SKM-1 (cell line): Measurements from ENCODE around the gene ITPR3.

ENCODE experiments used
- DNase-seq: peaks from one replicate; lab custom pipeline; 2025; ENCODE audit not compliant: unreplicated experiment; lab: John Stamatoyannopoulos, UW

ITPR3 gene

GRCh38 chr6:33664506-33665057, 43.5 kb downstream of the ITPR3 start:
- no peak for DNase-seq

DNA sequence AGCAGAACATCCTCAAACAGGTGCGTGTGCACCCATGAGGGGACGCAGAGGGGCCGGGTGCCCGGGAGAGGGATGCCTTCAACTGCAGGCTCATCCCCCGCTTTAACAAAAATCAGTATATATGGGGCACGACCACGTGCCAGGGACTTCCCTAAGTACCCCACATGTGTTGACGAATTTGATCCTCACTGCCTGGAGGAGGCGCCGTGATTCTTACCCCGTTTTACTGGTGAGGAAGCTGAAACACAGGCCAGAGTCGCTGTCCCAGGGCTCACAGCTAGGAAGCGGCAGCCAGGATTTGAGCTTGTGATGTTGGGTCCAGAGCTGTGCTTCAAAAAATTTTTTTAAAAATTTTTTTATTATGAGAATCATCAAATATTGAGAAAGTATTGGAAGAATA, 44.8 kb downstream of the ITPR3 start:
- DNase-seq, result no peak

DNA sequence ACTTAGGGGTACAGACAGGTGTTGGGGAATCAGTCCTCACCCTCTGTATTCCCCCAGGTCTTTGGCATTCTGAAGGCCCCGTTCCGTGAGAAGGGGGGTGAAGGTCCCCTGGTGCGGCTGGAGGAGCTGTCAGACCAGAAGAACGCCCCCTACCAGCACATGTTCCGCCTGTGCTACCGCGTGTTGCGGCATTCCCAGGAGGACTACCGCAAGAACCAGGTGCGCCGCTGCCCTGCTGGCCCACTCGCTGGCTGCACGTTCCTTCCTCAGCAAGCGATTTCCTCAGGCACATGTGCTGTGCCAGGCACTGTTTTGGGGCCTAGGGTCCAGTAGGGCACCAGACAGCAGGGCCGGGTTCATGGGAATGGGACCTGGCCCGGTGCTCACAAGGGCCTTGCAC, 46.0 kb downstream of the ITPR3 start:
- DNase-seq, result no peak

- DNase-seq, result no peak
These were observed 46.7 kb downstream of the ITPR3 start for GRCh38 chr6:33667776-33668175.

DNA sequence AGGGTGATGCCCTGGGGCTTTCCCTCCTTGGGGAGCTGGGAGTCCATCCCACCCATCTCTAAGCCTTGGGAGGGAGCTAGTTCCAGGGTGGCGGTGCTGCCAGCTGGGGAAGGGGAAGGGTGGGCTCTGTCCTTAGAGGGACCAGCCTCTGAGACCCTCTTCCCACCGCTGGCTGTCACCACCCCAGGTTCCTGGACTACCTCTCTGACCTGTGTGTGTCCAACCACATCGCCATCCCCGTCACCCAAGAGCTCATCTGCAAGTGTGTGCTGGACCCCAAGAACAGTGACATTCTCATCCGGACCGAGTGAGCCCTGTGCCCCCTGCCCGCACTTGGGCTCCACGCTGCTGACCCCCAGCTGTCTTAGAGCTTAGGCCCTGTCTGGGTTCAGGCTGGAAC, 47.2 kb downstream of the ITPR3 start:
- no peak for DNase-seq

DNA sequence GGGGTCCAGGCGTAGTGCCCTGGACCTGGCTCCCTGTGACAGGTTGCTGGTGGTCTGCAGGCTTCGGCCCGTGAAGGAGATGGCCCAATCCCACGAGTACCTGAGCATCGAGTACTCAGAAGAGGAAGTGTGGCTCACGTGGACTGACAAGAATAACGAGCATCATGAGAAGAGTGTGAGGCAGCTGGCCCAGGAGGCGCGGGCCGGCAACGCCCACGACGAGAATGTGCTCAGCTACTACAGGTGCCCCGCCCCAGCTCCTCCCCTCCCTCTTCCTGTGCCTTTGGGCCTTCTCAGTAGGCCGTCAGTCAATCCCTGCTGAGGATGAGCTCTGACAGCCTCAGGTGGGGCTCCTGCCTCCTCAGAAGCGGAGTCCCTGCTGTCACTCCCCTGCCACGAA, 47.8 kb downstream of the ITPR3 start:
- no peak for DNase-seq

DNA sequence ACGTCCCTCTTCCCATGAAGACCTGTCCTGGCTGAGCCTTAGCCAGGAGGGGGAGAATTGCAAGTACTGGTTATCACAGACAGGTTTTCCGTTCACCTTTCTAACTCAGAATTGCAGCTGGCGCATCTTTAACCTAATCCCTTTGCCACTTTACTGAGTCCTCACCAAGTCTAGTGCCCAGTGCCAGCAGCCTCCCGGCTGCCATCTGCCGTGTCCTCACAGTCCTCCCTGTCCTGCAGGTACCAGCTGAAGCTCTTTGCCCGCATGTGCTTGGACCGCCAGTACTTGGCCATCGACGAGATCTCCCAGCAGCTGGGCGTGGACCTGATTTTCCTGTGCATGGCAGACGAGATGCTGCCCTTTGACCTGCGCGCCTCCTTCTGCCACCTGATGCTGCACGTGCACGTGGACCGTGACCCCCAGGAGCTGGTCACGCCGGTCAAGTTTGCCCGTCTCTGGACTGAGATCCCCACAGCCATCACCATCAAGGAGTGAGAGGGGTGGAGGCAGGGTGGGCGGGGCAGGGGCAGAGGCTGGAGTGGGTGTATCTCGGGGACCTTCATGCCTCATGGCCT, 49.1 kb downstream of the ITPR3 start:
- DNase-seq, result no peak

DNA sequence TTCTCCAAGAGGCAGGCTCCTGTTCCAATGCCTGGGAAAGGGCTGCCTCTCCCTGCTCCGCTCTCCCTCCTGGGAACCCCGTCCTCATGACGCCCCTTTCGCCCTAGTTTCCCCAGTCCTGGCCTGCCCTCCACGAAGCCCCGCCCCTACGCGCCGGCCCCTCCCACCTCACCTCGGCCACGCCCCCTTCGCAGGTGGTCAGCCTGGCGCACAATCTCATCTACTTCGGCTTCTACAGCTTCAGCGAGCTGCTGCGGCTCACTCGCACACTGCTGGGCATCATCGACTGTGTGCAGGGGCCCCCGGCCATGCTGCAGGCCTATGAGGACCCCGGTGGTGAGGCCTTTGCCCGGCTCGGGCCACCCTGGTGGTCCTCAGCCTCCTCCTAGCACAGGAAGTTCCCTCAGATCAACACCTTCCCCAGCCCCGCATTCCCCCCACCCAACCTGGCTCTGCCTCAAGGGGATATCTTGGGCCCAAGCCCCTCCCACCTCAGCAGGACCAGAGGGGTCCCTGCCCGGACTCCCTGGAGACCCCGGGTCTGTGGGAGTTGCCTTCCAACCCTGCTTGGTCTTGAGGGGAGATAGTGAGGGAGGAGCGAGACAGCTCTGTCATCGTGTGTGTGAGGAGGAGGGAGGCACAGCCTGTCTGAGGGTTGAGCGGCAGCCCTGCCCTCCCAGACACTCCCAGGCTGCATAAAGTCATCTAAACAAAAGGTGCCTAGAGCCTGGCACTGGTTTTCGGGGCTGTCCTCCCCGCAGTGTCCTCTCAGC, 50.0 kb downstream of the ITPR3 start:
- DNase-seq, result no peak

DNA sequence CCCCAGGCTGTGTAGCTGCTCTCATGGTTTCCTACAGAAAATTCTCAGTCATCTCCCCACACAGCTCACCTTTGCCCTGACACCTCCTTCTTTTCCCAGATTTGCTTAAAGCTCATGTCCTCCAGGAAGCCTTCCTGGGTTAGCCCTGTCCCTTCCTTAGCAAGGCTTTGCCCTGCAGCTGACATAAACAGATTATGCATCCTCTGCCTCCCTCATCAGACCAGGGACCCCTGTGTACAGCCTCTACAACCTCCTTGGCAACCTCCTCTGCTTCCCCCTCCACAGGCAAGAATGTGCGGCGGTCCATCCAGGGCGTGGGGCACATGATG, 50.6 kb downstream of the ITPR3 start:
- no peak for DNase-seq

GRCh38 chr6:33672808-33673207, 51.7 kb downstream of the ITPR3 start:
- DNase-seq, result no peak

GRCh38 chr6:33673851-33674250, 52.7 kb downstream of the ITPR3 start:
- DNase-seq, result no peak

- DNase-seq, result no peak
These were observed 54.8 kb downstream of the ITPR3 start for GRCh38 chr6:33675968-33676367.

DNA sequence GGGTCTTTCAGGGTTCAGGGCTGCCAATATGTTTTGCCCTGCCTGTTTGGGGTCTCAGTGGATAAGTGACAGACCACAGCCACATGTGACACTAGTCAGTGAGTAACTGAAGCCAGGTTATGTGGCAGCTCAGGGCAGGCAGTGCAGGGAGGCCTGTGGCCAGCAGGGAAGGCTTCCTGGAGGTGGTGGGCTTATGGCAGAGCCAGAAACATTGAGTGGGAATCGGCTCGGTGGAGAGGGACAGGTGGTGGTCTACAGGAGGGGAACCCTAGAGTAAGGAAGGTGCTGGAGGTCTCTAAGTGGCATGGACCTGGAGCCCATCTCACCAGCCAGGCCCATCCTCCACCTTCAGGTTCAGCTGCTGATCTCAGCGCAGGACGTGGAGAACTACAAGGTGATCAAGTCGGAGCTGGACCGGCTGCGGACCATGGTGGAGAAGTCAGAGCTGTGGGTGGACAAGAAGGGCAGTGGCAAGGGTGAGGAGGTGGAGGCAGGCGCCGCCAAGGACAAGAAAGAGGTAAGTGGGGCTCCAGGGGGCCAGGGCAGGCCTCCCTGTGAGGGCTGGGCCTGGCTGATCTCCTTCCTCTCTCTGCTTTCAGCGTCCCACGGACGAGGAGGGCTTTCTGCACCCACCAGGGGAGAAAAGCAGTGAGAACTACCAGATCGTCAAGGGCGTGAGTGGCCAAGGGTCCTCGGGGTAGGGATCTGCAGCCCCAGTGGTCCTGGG, 55.5 kb downstream of the ITPR3 start:
- no peak for DNase-seq

DNA sequence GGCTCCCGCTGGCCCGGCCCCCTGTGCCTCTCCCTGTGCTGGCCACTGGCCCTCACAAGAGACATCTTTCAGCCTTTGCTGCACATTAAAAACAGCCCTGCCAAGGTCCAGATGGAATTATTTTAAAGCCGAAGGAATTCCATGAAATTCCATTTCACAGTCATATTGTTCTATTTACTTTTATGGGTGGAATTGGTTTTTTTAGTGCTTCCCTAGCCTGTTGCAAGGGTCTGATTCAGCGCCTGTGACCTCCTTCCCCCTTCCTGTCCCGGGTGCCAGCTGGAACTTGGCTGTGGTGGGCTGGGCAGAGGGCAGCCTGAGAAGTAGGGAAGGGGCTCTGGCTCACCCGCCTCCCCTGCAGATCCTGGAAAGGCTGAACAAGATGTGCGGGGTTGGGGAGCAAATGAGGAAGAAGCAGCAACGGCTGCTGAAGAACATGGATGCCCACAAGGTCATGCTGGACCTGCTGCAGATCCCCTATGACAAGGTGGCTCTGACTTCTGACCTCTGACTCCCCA, 56.1 kb downstream of the ITPR3 start:
- DNase-seq, result no peak

DNA sequence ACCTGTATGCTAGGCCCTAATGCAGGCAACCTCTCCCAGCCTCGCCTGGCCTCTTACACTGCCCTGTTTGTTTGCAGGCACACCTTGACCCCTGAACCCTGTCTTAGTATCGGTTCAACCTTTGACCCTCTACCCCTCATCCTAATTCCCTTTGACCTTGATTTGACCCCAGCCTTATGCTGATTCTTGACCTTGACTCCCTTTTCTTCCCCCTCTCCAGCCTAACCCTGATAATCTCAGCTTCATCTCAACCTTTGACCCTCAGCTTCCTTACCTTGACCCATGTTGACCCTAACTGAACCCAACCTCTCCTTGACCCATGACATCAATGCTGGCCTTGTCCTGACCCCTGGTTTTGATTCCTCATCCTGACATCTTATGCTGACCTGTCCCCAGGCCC, 56.6 kb downstream of the ITPR3 start:
- DNase-seq, result no peak

- DNase-seq, result no peak
These were observed 57.3 kb downstream of the ITPR3 start for GRCh38 chr6:33678233-33678931.

- no peak for DNase-seq
These were observed 57.9 kb downstream of the ITPR3 start for GRCh38 chr6:33678932-33679490.

- no peak for DNase-seq
These were observed 58.6 kb downstream of the ITPR3 start for GRCh38 chr6:33679761-33680160.

GRCh38 chr6:33682341-33682740, 61.2 kb downstream of the ITPR3 start:
- no peak for DNase-seq

- DNase-seq, result no peak
These were observed 62.0 kb downstream of the ITPR3 start for GRCh38 chr6:33683051-33683571.
